ENCODE data around the gene GFPT2.

Gene GFPT2

DNA sequence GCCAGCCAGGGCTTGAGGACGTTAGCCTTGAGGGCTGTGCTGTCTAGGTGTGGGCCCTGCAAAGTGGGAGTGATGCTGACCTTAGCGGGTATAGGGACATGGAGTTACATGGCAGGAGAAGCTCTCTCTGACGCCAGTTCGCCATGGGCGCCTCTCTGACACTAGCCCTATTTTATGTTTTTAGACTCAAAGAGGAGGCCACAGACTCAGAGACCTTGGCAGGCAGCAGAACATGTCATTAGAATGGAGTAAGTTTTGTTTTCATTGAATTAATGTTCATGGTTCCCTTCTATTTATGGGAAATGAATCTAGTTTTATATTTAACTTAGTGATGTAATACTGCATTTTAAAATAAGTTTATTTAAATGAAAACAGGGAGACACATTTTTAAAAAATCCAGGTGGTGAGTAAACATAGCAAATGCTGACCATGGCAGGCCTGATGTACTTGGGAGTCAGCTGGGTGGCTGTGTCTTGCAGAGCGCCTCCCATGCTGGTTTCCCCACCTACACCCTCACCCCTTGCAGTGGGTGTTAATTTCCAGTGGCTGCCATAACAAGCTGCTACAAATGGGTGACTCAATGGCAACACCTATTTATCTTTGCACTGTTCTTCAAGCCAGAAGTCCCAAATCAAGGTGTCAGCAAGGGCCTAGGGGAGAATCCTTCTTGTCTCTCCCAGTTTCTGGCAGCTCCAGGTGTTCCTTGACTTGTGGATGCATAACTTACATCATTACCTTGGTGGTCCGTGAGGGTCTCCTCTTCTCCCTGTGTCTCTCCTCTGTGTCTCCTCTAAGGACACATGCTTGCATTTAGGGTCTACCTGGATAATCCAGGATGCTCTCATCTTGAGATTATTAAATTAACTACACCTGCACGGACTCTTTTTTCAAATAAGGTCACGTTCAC, 25.6 kb upstream of the GFPT2 start:
- DNase-seq: no peak

- DNase-seq: no peak
Observed at GRCh38 chr5:180377556-180378197, 24.5 kb upstream of the GFPT2 start.

GRCh38 chr5:180376511-180376910, 23.4 kb upstream of the GFPT2 start:
- DNase-seq: no peak

- DNase-seq: no peak
Observed at GRCh38 chr5:180375955-180376354, 22.8 kb upstream of the GFPT2 start.

DNA sequence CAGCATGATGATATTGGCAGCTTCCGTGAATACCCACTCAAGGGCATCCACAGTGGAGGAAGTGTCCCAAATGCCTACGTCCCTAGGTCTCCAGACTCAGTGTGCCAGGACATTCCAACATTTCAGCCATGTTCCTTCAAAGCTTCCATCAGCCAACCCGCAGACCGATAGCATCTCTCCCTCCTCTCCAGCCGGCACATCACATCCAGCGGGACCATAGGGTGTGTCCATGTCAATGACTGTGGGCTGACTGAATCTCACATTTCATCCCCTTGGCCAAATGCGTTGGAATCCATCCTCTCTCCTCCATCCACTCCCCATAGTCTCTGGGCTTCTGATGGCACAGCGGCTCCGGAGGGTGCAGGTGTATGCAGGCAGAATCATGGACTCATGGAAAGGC, 22.2 kb upstream of the GFPT2 start:
- DNase-seq: no peak

DNA sequence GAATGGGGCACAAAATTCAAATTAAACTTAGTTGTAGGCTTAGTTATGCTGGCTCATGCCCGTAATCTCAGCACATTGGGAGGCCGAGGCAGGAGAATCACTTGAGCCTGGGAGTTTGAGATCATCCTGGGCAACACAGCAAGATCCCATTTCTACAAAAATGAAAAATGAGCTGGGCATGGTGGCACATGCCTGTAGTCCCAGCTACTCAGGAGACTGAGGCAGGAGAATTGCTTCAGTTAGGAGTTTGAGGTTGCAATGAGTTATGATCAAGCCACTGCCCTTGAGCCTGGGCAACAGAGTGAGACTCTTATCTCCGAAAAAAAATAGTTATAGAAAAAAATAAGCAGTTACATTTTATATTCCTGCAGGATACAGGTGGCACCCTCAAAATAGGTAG, 20.7 kb upstream of the GFPT2 start:
- no peak for DNase-seq

DNA sequence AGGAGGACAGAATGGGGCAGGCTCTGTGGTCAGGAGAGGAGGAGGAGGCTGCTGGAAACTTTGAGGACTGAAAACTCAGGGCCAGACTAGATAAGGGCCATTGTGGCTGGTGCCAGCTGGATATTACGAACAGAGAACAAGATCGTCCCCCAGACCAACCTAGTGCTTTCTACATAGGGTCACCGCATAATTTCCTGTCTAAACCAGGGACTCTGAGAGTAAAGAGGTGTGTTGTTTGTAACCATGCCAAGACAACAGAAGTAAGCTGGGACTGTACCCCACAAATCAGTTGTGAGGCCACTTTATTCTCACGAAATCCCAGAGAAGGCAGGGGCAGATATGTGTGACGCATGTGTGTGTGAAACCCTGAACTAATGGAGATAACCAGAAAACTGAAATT, 20.3 kb upstream of the GFPT2 start:
- no peak for DNase-seq

- DNase-seq: no peak
Observed at GRCh38 chr5:180371949-180372348, 18.8 kb upstream of the GFPT2 start.

DNA sequence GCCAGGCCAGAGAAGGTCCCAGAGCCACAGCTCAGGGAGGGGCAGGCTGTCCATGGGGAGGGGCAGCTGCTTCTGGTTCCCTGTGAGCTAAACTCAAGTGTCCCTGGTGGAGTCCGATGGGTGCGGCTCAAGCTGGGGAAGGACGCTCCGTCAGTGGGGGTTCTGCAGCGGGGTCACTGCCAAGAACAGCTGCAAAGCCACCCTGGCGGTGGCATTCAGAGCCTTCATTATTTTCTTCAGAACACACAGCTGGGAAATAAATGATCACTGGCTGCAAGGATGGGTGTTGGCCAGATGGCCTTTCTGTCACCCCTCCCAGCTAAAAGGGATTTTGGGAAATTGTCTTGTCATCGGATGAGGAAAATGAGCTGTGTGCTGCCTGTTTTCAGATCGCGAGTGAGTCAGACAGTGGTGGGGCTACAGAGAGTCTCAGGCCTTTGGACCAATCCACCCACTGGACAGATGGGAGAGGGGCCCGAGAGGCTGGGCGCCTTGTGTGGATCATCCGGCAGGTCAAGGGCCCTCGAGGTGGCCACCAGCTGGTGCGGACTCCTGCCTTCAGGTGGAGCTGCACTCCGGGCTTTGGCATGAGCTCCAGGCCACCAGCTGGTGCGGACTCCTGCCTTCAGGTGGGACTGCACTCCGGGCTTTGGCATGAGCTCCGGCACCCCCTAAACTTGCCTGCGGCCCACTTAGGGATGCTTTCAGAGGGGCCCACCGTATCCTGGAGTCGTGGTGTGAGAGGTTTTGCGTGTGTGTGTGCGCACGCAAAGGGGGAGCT, 17.9 kb upstream of the GFPT2 start:
- DNase-seq: no peak

- DNase-seq: no peak
Observed at GRCh38 chr5:180367991-180368390, 14.9 kb upstream of the GFPT2 start.

DNA sequence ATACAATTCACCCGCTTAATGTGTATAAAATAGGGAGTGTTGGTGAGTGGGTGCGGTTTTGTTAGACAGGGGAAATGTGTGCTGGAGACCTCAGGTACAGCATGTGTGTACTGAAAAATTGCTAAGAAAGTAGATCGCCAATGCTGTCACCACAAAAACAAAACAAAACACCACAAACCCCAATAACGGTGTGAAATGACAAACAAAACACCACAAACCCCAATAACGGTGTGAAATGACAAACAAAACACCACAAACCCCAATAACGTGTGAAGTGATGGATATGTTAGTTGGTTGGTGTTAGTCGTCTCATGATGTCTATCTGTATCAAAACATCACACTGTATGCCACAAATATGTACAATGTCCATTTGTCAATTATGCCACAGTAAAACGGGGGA, 14.2 kb upstream of the GFPT2 start:
- DNase-seq: no peak

GRCh38 chr5:180366326-180366725, 13.2 kb upstream of the GFPT2 start:
- DNase-seq: no peak

DNA sequence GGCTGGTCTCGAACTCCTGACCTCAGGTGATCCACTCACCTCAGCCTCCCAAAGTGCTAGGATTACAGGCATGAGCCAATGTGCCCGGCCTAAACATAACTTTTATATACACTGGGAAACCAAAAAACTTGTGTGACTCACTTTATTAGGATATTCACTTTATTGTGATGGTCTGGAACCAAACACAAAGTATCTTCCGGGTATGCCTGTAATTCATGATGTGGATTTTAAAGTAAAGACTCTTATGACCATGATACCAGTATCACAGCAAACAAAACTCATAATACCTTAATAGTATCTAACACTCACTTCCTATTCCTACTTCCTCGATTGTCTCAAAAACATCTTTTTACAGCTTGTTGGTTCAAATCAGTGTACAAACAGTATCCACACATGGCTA, 12.7 kb upstream of the GFPT2 start:
- no peak for DNase-seq

- DNase-seq: no peak
Observed at GRCh38 chr5:180364306-180364856, 11.2 kb upstream of the GFPT2 start.

GRCh38 chr5:180360078-180360957, 7.2 kb upstream of the GFPT2 start:
- no peak for DNase-seq

- no peak for DNase-seq
Observed at GRCh38 chr5:180358694-180359093, 5.6 kb upstream of the GFPT2 start.

GRCh38 chr5:180358179-180358578, 5.0 kb upstream of the GFPT2 start:
- no peak for DNase-seq

GRCh38 chr5:180354966-180355365, 1.8 kb upstream of the GFPT2 start:
- DNase-seq: no peak

DNA sequence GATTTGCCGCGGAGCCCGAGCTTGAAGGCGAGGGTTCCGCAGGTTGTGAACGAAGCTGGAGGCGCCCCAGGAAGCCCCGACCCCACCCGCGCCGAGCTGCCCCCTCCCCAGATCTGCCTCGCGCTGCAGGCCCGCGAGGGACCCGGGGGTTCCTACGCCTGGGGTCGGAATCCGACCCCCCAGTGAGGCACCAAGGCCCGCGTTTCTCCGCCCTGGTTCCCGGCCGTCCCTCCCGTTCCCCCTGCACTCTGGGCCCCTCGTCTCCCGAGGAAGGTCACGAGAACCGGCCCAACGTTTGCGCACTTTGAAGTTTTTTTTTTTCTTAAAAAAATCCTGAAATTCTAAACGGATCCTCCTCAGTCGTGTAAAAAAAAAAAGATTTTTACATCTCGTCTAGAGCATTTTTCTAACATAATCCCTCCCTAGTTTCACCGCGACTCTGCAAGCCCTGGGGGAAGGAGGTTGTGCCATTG, 880 bp upstream of the GFPT2 start:
- DNase-seq: no peak

DNA sequence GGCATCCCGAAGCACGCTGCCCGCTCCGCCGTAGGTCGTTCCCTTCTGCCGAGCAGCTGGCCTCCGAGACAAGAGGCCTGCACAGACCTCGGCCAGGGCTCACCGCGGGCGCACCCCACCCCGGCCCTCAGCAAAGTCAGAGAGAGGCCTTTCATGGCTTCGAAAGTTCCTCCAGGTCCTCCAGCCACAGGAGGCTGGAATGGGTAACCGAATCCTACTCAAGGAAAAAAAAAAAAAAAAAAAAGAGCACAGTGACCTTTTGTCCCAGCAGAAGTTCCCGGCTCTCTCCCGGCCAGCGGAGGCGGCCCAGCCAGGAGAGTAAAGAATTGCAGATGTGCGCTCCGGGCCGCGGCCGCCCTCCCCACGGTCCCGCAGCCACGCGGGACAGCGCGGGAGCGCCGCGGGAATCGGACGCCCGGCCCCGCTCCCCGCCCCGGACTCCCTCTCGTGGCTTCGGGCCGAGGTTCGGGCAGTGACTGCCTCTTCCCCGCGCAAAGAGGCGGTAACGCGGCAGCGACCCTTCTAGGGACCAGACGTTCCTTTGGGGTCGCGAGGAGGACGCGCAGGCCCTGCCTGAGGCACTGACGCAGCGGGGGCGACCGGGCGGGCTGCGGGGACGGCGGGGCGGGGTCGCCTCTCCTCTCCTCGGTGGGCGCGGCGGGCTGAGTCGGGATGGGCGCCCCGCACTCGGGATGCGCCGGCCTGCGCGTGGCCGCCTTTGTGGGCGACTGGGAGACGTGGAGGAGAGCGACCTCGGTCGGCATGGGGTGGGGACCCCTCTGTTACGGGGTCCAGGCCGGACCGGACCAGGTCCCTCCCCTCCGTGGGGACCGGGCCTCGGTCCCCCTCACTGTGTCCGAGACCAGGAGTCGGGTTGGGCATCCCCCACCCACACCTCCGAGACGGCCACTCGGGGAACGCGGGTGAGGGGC, 754 bp downstream of the GFPT2 start:
- no peak for DNase-seq
